Neuronal stem cell (in vitro differentiated cells): ENCODE measurements around the gene FAH.

Experiments
- DNase-seq: peaks from one replicate; pipeline ENCODE4 v3.0.0-alpha.2; 2013; ENCODE audit warnings: low spot score
- H2AFZ ChIP-seq: one replicate; pipeline ENCODE4 v1.6.1; 2013; ENCODE audit warnings: mild to moderate bottlenecking, low read length, inconsistent platforms
- H2AK5ac ChIP-seq: 2 replicates; pipeline ENCODE4 v1.6.1; 2013; ENCODE audit warnings: low read depth, mild to moderate bottlenecking, inconsistent platforms, low read length, moderate library complexity, mixed read lengths
- H2BK120ac ChIP-seq: 2 replicates; pipeline ENCODE4 v1.6.1; 2013; ENCODE audit warnings: low read depth, mild to moderate bottlenecking, inconsistent platforms, low read length, moderate library complexity, mixed read lengths
- H2BK12ac ChIP-seq: one replicate; pipeline ENCODE4 v1.6.1; 2013; ENCODE audit warnings: low read length, inconsistent platforms
- H2BK15ac ChIP-seq: 2 replicates; pipeline ENCODE4 v1.6.1; 2013; ENCODE audit warnings: mild to moderate bottlenecking, low read length, inconsistent platforms, mixed read lengths
- H2BK5ac ChIP-seq: one replicate; pipeline ENCODE4 v1.6.1; 2013; ENCODE audit warnings: inconsistent platforms, mild to moderate bottlenecking, low read length, moderate library complexity
- H3K14ac ChIP-seq: one replicate; pipeline ENCODE4 v1.6.1; 2013; ENCODE audit warnings: low read length, inconsistent platforms
- H3K18ac ChIP-seq: 2 replicates; pipeline ENCODE4 v1.6.1; 2013; ENCODE audit warnings: low read length, inconsistent platforms
- H3K23ac ChIP-seq: 2 replicates; pipeline ENCODE4 v1.6.1; 2013; ENCODE audit warnings: low read depth, mild to moderate bottlenecking, mixed read lengths, low read length, inconsistent platforms; ENCODE audit not compliant: poor library complexity
- H3K27ac ChIP-seq: replicated peaks from 3 replicates; pipeline ENCODE4 v1.5.1; 2013; ENCODE audit warnings: low read length, inconsistent platforms
- H3K27me3 ChIP-seq, 3 experiments: 2 replicates each; pipeline ENCODE4 v1.6.1; 2013; ENCODE audit warnings: low read length in 3 of 3, mild to moderate bottlenecking in 2 of 3, inconsistent platforms in 1 of 3, low read depth in 1 of 3, mixed read lengths in 1 of 3, moderate library complexity in 1 of 3; ENCODE audit not compliant: control insufficient read depth in 3 of 3, insufficient read depth in 3 of 3
- H3K36me3 ChIP-seq, 2 donors: replicated peaks in 1 of 2; 2 replicates each; pipeline ENCODE4 v1.6.1; 2013; ENCODE audit warnings: low read length in 2 of 2; ENCODE audit not compliant: control insufficient read depth in 2 of 2, insufficient read depth in 2 of 2
- H3K4ac ChIP-seq: 2 replicates; pipeline ENCODE4 v1.6.1; 2013; ENCODE audit warnings: inconsistent platforms, mild to moderate bottlenecking, low read length, moderate library complexity
- H3K4me1 ChIP-seq, 2 donors: 1 replicate in 1 of 2; 2 replicates in 1 of 2; pipeline ENCODE4 v1.6.1; 2013; ENCODE audit warnings: low read length in 2 of 2, low read depth in 1 of 2; ENCODE audit not compliant: control insufficient read depth in 2 of 2, insufficient read depth in 1 of 2
- H3K4me2 ChIP-seq: one replicate; pipeline ENCODE4 v1.6.1; 2013; ENCODE audit warnings: mild to moderate bottlenecking, low read length, inconsistent platforms; ENCODE audit not compliant: insufficient read depth, poor library complexity, severe bottlenecking
- H3K4me3 ChIP-seq, 2 donors: 2 replicates each; pipeline ENCODE4 v1.5.1; 2013; ENCODE audit warnings: low read length in 2 of 2, mild to moderate bottlenecking in 2 of 2, inconsistent platforms in 1 of 2, moderate library complexity in 1 of 2
- H3K79me1 ChIP-seq: one replicate; pipeline ENCODE4 v1.6.1; 2013; ENCODE audit warnings: low read depth, mild to moderate bottlenecking, inconsistent platforms, low read length, moderate library complexity
- H3K9ac ChIP-seq: one replicate; pipeline ENCODE4 v1.6.1; 2013; ENCODE audit warnings: mild to moderate bottlenecking, low read depth, low read length, inconsistent platforms; ENCODE audit not compliant: poor library complexity
- H3K9me3 ChIP-seq, 2 donors: replicated peaks in 1 of 2; 2 replicates each; pipeline versions ENCODE3 to v1.6.1; 2013; ENCODE audit warnings: low read length in 2 of 2, mild to moderate bottlenecking in 2 of 2, inconsistent platforms in 1 of 2, low read depth in 1 of 2, mixed read lengths in 1 of 2, moderate library complexity in 1 of 2; ENCODE audit not compliant: control insufficient read depth in 2 of 2, insufficient read depth in 1 of 2
- H4K8ac ChIP-seq: one replicate; pipeline ENCODE4 v1.6.1; 2013; ENCODE audit warnings: low read depth, mild to moderate bottlenecking, inconsistent platforms, low read length, moderate library complexity
- H4K91ac ChIP-seq: one replicate; pipeline ENCODE4 v1.6.1; 2013; ENCODE audit warnings: low read length, low read depth, mild to moderate bottlenecking, inconsistent platforms; ENCODE audit not compliant: poor library complexity
- WGBS, 2 donors: extraction: QIAGEN DNeasy Blood & Tissue Kit; methylation state at CpG; one replicate each; pipeline ENCODE4 v1.1.7; 2013; ENCODE audit warnings: missing lambda C conversion rate in 2 of 2, mixed read lengths in 1 of 2; ENCODE audit not compliant: insufficient read length in 2 of 2, insufficient replicate concordance in 1 of 2; ENCODE audit errors: extremely low coverage in 2 of 2; 5-methylcytosine and 5-hydroxymethylcytosine counted together

FAH gene

GRCh38 chr15:80177156-80177555 is 24.4 kb downstream of the FAH start:
- no peak overlapping the region for H3K18ac ChIP-seq
- no peak overlapping the region for H3K23ac ChIP-seq
- no peak overlapping the region for H3K9ac ChIP-seq
- peaks cover 6 to 9% of the 10 kb centered on the region in 2 donors for H3K36me3 ChIP-seq
- H3K9me3 ChIP-seq, result no peaks in the 10 kb centered on the region
- H3K14ac ChIP-seq, result no peak overlapping the region
- H2BK5ac ChIP-seq, result no peak overlapping the region
- no peak overlapping the region for H3K4me3 ChIP-seq
- WGBS, 2 donors, result no CpG with 5 or more reads among the region's 2 CpGs
- DNase-seq, result no peak
- H2AK5ac ChIP-seq, result no peak overlapping the region
- H3K4ac ChIP-seq, result no peak overlapping the region
- H3K27me3 ChIP-seq, result no peaks in the 10 kb centered on the region
- H3K4me1 ChIP-seq, result no peaks in the 10 kb centered on the region
- H4K91ac ChIP-seq, result no peak overlapping the region
- no peak overlapping the region for H4K8ac ChIP-seq
- H2BK120ac ChIP-seq, result no peak overlapping the region
- H2BK12ac ChIP-seq, result no peak overlapping the region
- H2BK15ac ChIP-seq, result no peak overlapping the region
- H3K27ac ChIP-seq, result no peak overlapping the region
- no peak overlapping the region for H2AFZ ChIP-seq
- H3K4me2 ChIP-seq, result no peak overlapping the region
- H3K79me1 ChIP-seq, result no peaks in the 10 kb centered on the region

GRCh38 chr15:80179025-80179759 is 26.4 kb downstream of the FAH start:
- H3K27ac ChIP-seq, result no peak overlapping the region

DNA sequence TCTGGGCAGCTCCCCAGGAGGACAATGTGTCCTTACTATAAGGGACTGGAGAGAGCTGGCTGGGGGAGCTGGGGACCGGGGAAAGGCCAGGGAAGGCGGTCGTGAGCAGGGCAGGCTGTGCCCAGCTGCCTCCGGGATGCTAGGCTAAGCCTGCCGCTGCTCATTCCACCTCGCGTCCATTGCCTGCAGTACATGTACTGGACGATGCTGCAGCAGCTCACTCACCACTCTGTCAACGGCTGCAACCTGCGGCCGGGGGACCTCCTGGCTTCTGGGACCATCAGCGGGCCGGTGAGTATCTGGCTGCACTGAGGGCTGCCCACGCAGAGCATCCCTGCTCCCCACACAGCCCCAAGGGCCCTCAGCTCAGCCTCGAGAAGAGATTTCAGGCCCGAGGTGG is 27.1 kb downstream of the FAH start:
- no peak for DNase-seq
- no peak overlapping the region for H3K4me2 ChIP-seq
- no peak overlapping the region for H3K27ac ChIP-seq
- no peak overlapping the region for H3K14ac ChIP-seq
- H2BK12ac ChIP-seq, result no peak overlapping the region
- H3K4me1 ChIP-seq, result peaks cover 0 to 3% of the 10 kb centered on the region in 2 donors
- no peak overlapping the region for H2AK5ac ChIP-seq
- H3K27me3 ChIP-seq, result no peaks in the 10 kb centered on the region
- H3K79me1 ChIP-seq, result no peaks in the 10 kb centered on the region
- peak overlapping the region; percentile 46 for H2BK5ac ChIP-seq
- H3K4me3 ChIP-seq, result no peak overlapping the region
- H2BK15ac ChIP-seq, result peak overlapping the region; percentile 32
- peaks cover 3 to 10% of the 10 kb centered on the region in 2 donors for H3K36me3 ChIP-seq
- no peak overlapping the region for H2BK120ac ChIP-seq
- no peak overlapping the region for H3K23ac ChIP-seq
- no peak overlapping the region for H3K4ac ChIP-seq
- no peak overlapping the region for H3K9ac ChIP-seq
- peak overlapping the region; percentile 24 for H3K18ac ChIP-seq
- H4K8ac ChIP-seq, result no peak overlapping the region
- H3K9me3 ChIP-seq, result no peaks in the 10 kb centered on the region
- no peak overlapping the region for H4K91ac ChIP-seq
- WGBS, 2 donors, result no CpG with 5 or more reads among the region's 16 CpGs
- H2AFZ ChIP-seq, result no peak overlapping the region

More at GRCh38 chr15:80179025-80179759, 26.4 kb downstream of the FAH start:
- peak overlapping the region; percentile 45 for H2AK5ac ChIP-seq
- H4K8ac ChIP-seq, result no peak overlapping the region
- no peak overlapping the region for H3K4me2 ChIP-seq
- no CpG with 5 or more reads among the region's 17 CpGs for WGBS, 2 donors
- H2BK120ac ChIP-seq, result no peak overlapping the region
- no peaks in the 10 kb centered on the region for H3K4me1 ChIP-seq
- peaks cover 4 to 10% of the 10 kb centered on the region in 2 donors for H3K36me3 ChIP-seq
- H3K14ac ChIP-seq, result no peak overlapping the region
- H2BK15ac ChIP-seq, result peak overlapping the region; percentile 32
- H4K91ac ChIP-seq, result peak overlapping the region; percentile 4
- no peak overlapping the region for H2BK12ac ChIP-seq
- peak overlapping the region; percentile 46 for H2BK5ac ChIP-seq
- H3K79me1 ChIP-seq, result no peaks in the 10 kb centered on the region
- H3K9ac ChIP-seq, result peak overlapping the region; percentile 31
- H3K23ac ChIP-seq, result peak overlapping the region; percentile 28
- no peak overlapping the region for H3K4me3 ChIP-seq
- no peak overlapping the region for H3K4ac ChIP-seq
- no peaks in the 10 kb centered on the region for H3K27me3 ChIP-seq
- no peaks in the 10 kb centered on the region for H3K9me3 ChIP-seq
- no peak for DNase-seq
- no peak overlapping the region for H2AFZ ChIP-seq
- peak overlapping the region; percentile 78 for H3K18ac ChIP-seq

DNA sequence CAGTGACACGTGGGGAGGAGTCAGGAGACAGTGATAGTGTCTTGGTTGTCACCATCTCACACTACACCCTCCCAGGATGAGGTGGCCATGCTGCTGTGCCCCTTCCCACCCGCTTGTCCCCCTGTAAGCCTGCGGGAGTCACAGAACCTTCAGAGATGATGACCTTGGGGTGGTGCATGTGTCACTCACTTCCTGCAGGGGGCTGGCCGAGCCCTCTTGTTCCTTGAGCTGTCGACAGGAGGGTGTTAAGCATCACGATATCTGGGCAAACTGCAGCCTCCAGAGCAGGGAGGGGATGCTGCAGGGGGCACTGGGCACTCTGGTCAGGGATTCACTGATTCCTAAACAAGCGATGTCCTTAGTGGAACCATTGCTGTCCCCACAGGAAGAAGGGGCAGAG is 27.7 kb downstream of the FAH start:
- Histone ChIP-seq H3K36me3 (peaks cover 2 to 10% of the 10 kb centered on the region in 2 donors), H3K9ac (no peak overlapping the region), H2BK15ac (no peak overlapping the region), H3K18ac (no peak overlapping the region), H3K14ac (no peak overlapping the region), H3K27ac (no peak overlapping the region), H3K9me3 (no peaks in the 10 kb centered on the region), H3K4me1 (peaks cover 0 to 3% of the 10 kb centered on the region in 2 donors), H3K79me1 (no peaks in the 10 kb centered on the region), H3K4me3 (no peak overlapping the region), H3K27me3 (no peaks in the 10 kb centered on the region), H3K4ac (no peak overlapping the region), H3K23ac (no peak overlapping the region), H2AK5ac (no peak overlapping the region), H4K8ac (no peak overlapping the region), H2BK12ac (no peak overlapping the region), H2BK5ac (no peak overlapping the region), H2BK120ac (no peak overlapping the region), H3K4me2 (no peak overlapping the region), H2AFZ (no peak overlapping the region), H4K91ac (no peak overlapping the region)
- DNase-seq, result no peak
- no CpG with 5 or more reads among the region's 7 CpGs for WGBS, 2 donors
